HG02588 (cell line): ENCODE data around the gene TRAIP.
"Not testable (repeated sequence)": the region's sequence is repeated elsewhere in the genome, so short reads cannot be mapped to it uniquely, and the experiment has no call there.

Experiments used
- ATAC-seq: cut with Tn5 transposase; IDR thresholded peaks from one replicate; pipeline ENCODE4 v1.9.1; 2021; ENCODE audit warnings: mild to moderate bottlenecking, moderate library complexity; ENCODE audit not compliant: unreplicated experiment

Gene TRAIP

GRCh38 chr3:49793486-49794085, 62.8 kb downstream of the TRAIP start:
- no peak for ATAC-seq

GRCh38 chr3:49792371-49793150, 63.8 kb downstream of the TRAIP start:
- ATAC-seq = no peak

GRCh38 chr3:49791571-49791970, 64.8 kb downstream of the TRAIP start:
- ATAC-seq = no peak

- ATAC-seq = no peak
Measured at GRCh38 chr3:49790626-49791411, 65.5 kb downstream of the TRAIP start.

- no peak for ATAC-seq
Measured at GRCh38 chr3:49788056-49788455, 68.3 kb downstream of the TRAIP start.

GRCh38 chr3:49787536-49787935, 68.8 kb downstream of the TRAIP start:
- ATAC-seq = no peak

GRCh38 chr3:49787182-49787464, 69.2 kb downstream of the TRAIP start:
- ATAC-seq = no peak

- peak; percentile 95 for ATAC-seq
Measured at GRCh38 chr3:49786357-49787181, 69.8 kb downstream of the TRAIP start, which contains the start of gene IP6K1. IP6K1 (minus strand) TSS chr3:49786542; CDS start chr3:49748040, 38,502 bp downstream.

- peak; percentile 44 for ATAC-seq
Measured at GRCh38 chr3:49785565-49786356, 70.6 kb downstream of the TRAIP start.

- ATAC-seq = not testable (repeated sequence)
Measured at GRCh38 chr3:49782277-49782676, 74.1 kb downstream of the TRAIP start.

- no peak for ATAC-seq
Measured at GRCh38 chr3:49781415-49782199, 74.8 kb downstream of the TRAIP start.

GRCh38 chr3:49780975-49781365, 75.4 kb downstream of the TRAIP start:
- not testable (repeated sequence) for ATAC-seq

GRCh38 chr3:49780080-49780974, 76.0 kb downstream of the TRAIP start:
- no peak for ATAC-seq

- no peak for ATAC-seq
Measured at GRCh38 chr3:49779358-49780079, 76.8 kb downstream of the TRAIP start.
